CD14-positive monocyte (primary cell): ENCODE results near the gene IRS1. TPM values are rescaled to one million over a fixed set of nuclear protein-coding genes. Genes with fewer than 3 reads are reported as not detected.

Experiments used
- DNase-seq, 3 donors: peaks; one replicate each; pipeline ENCODE4 v3.0.0-alpha.2; 2011 to 2022
- H2AFZ ChIP-seq: 2 replicates; pipeline ENCODE4 v1.6.0; 2012; ENCODE audit warnings: mild to moderate bottlenecking, low read depth, low read length, inconsistent platforms; ENCODE audit not compliant: insufficient read depth, poor library complexity, severe bottlenecking
- H3K27ac ChIP-seq, 2 donors: 1 replicate in 1 of 2; 2 replicates in 1 of 2; pipeline ENCODE4 v1.5.1; 2012 to 2013; ENCODE audit warnings: low read length in 2 of 2, control low read depth in 1 of 2, inconsistent platforms in 1 of 2, low read depth in 1 of 2, mild to moderate bottlenecking in 1 of 2
- H3K27me3 ChIP-seq, 2 donors: one replicate each; pipeline versions ENCODE4 v1.6.0 to v1.6.1; 2011 to 2013; ENCODE audit warnings: low read length in 2 of 2; ENCODE audit not compliant: control insufficient read depth in 2 of 2, insufficient read depth in 2 of 2
- H3K36me3 ChIP-seq, 2 donors: replicated peaks in 1 of 2; 1 replicate in 1 of 2; 2 replicates in 1 of 2; pipeline versions ENCODE4 v1.5.1 to v1.6.1; 2012 to 2013; ENCODE audit warnings: low read length in 2 of 2, control low read depth in 1 of 2, inconsistent platforms in 1 of 2, mild to moderate bottlenecking in 1 of 2; ENCODE audit not compliant: insufficient read depth in 2 of 2, control insufficient read depth in 1 of 2
- H3K4me1 ChIP-seq, 2 donors: 1 replicate in 1 of 2; 2 replicates in 1 of 2; pipeline versions ENCODE4 v1.5.1 to v1.6.1; 2012 to 2013; ENCODE audit warnings: low read length in 2 of 2, control low read depth in 1 of 2, inconsistent platforms in 1 of 2, mild to moderate bottlenecking in 1 of 2, moderate library complexity in 1 of 2; ENCODE audit not compliant: insufficient read depth in 2 of 2, control insufficient read depth in 1 of 2
- H3K4me2 ChIP-seq: replicated peaks from 2 replicates; pipeline ENCODE3; 2012; ENCODE audit warnings: low read length, moderate library complexity, mild to moderate bottlenecking; ENCODE audit not compliant: poor library complexity, severe bottlenecking; ENCODE audit errors: extremely low read depth
- H3K4me3 ChIP-seq, 3 experiments: fragments of 200-600 bp in 1 of 3; sonication (generic) in 1 of 3; replicated peaks in 1 of 3; 1 replicate in 2 of 3; 2 replicates in 1 of 3; pipeline ENCODE4 v1.5.1; 2011 to 2013; ENCODE audit warnings: low read length in 3 of 3, mild to moderate bottlenecking in 3 of 3, control low read depth in 2 of 3, low read depth in 2 of 3, inconsistent platforms in 1 of 3, moderate library complexity in 1 of 3
- H3K79me2 ChIP-seq: 2 replicates; pipeline ENCODE4 v1.6.0; 2012; ENCODE audit warnings: mild to moderate bottlenecking, control low read depth, inconsistent platforms, low read length, moderate library complexity; ENCODE audit not compliant: insufficient read depth
- H3K9ac ChIP-seq: 2 replicates; pipeline ENCODE4 v1.6.0; 2017; ENCODE audit warnings: low read length, mild to moderate bottlenecking; ENCODE audit not compliant: insufficient read depth, poor library complexity, severe bottlenecking
- H3K9me3 ChIP-seq, 2 donors: replicated peaks in 1 of 2; 1 replicate in 1 of 2; 2 replicates in 1 of 2; pipeline versions ENCODE4 v1.5.1 to v1.6.1; 2012 to 2013; ENCODE audit warnings: low read length in 2 of 2, control low read depth in 1 of 2; ENCODE audit not compliant: control insufficient read depth in 1 of 2, insufficient read depth in 1 of 2
- H4K20me1 ChIP-seq: 2 replicates; pipeline ENCODE4 v1.6.0; 2012; ENCODE audit warnings: mild to moderate bottlenecking, low read length, control low read depth, moderate library complexity; ENCODE audit not compliant: insufficient read depth
- H3K27ac Mint-ChIP-seq, 7 donors: one replicate each; pipeline ENCODE4 v1.8.0; 2020; ENCODE audit warnings: mild to moderate bottlenecking in 7 of 7, mixed read lengths in 7 of 7, moderate library complexity in 6 of 7, inconsistent platforms in 2 of 7
- H3K27me3 Mint-ChIP-seq, 3 donors: one replicate each; pipeline ENCODE4 v1.8.0; 2021 to 2022; ENCODE audit warnings: low read depth in 3 of 3, mild to moderate bottlenecking in 3 of 3, mixed read lengths in 3 of 3, moderate library complexity in 3 of 3, inconsistent platforms in 1 of 3
- H3K36me3 Mint-ChIP-seq, 2 donors: one replicate each; pipeline ENCODE4 v1.8.0; 2020; ENCODE audit warnings: mixed read lengths in 2 of 2, inconsistent platforms in 1 of 2, mild to moderate bottlenecking in 1 of 2
- H3K4me1 Mint-ChIP-seq: one replicate; pipeline ENCODE4 v1.8.0; 2020; ENCODE audit warnings: mild to moderate bottlenecking, mixed read lengths
- H3K4me3 Mint-ChIP-seq, 2 donors: one replicate each; pipeline ENCODE4 v1.8.0; 2020; ENCODE audit warnings: mild to moderate bottlenecking in 2 of 2, mixed read lengths in 2 of 2, moderate library complexity in 1 of 2
- H3K9me3 Mint-ChIP-seq, 7 donors: one replicate each; pipeline ENCODE4 v1.8.0; 2020 to 2022; ENCODE audit warnings: mixed read lengths in 7 of 7, mild to moderate bottlenecking in 6 of 7, moderate library complexity in 6 of 7, inconsistent platforms in 2 of 7
- WGBS: methylation state at CpG from one replicate; pipeline ENCODE4 v1.1.5; 2013; ENCODE audit warnings: missing lambda C conversion rate; ENCODE audit not compliant: insufficient coverage; 5-methylcytosine and 5-hydroxymethylcytosine counted together
- intact Hi-C, 2 donors: fragments of 100-400 bp; cut with micrococcal nuclease; formaldehyde crosslinking; loops; one replicate each; pipeline versions ENCODE4 v1.15.0 to v1.15.1; 2023
- polyA minus RNA-seq: library from RNA; depleted of rRNA, polyadenylated mRNA; stranded (reverse); fragments of >200 nt; gene quantifications from 2 replicates; pipeline ENCODE4 v1.2.3, GENCODE V29; 2012
- polyA plus RNA-seq, 3 donors: library from polyadenylated mRNA; depleted of rRNA in 1 of 3; unstranded in 2 of 3; stranded (reverse) in 1 of 3; fragments of 300-500 nt in 2 of 3; fragments of >200 nt in 1 of 3; fragmentation: Illumina TruSeq in 2 of 3; gene quantifications; 1 replicate in 2 of 3; 2 replicates in 1 of 3; pipeline ENCODE4 v1.2.3, GENCODE V29; 2012 to 2021
- total RNA-seq, 12 experiments: library from RNA in 1 of 12; stranded (reverse) in 1 of 12; fragments of 120-200 nt in 1 of 12; gene quantifications; one replicate each; pipeline ENCODE4 v1.2.4 and lab custom pipeline; 2013 to 2026; ENCODE audit warnings: mixed read lengths in 6 of 12, inconsistent platforms in 1 of 12
- TF ChIP-seq, protein P1 (sequence below): fragments of 200-600 bp; IDR thresholded peaks from one replicate; pipeline ENCODE4 v1.8.0; 2022; ENCODE audit warnings: antibody characterized with exemption, mild to moderate bottlenecking

The IRS1 gene, protein sequence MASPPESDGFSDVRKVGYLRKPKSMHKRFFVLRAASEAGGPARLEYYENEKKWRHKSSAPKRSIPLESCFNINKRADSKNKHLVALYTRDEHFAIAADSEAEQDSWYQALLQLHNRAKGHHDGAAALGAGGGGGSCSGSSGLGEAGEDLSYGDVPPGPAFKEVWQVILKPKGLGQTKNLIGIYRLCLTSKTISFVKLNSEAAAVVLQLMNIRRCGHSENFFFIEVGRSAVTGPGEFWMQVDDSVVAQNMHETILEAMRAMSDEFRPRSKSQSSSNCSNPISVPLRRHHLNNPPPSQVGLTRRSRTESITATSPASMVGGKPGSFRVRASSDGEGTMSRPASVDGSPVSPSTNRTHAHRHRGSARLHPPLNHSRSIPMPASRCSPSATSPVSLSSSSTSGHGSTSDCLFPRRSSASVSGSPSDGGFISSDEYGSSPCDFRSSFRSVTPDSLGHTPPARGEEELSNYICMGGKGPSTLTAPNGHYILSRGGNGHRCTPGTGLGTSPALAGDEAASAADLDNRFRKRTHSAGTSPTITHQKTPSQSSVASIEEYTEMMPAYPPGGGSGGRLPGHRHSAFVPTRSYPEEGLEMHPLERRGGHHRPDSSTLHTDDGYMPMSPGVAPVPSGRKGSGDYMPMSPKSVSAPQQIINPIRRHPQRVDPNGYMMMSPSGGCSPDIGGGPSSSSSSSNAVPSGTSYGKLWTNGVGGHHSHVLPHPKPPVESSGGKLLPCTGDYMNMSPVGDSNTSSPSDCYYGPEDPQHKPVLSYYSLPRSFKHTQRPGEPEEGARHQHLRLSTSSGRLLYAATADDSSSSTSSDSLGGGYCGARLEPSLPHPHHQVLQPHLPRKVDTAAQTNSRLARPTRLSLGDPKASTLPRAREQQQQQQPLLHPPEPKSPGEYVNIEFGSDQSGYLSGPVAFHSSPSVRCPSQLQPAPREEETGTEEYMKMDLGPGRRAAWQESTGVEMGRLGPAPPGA (N-terminal part only)
- total RNA-seq (2013), result 1.1 TPM
- polyA plus RNA-seq (under 1 TPM in 2 of 3 donors, not detected in 1; 0.10 to 0.19 TPM), polyA minus RNA-seq (0.55 and 1.3 TPM in 2 replicates), total RNA-seq (lab: John Stamatoyannopoulos, UW) (0.93 to 4.8 (median 1.7) reads per million in 11 experiments)

DNA sequence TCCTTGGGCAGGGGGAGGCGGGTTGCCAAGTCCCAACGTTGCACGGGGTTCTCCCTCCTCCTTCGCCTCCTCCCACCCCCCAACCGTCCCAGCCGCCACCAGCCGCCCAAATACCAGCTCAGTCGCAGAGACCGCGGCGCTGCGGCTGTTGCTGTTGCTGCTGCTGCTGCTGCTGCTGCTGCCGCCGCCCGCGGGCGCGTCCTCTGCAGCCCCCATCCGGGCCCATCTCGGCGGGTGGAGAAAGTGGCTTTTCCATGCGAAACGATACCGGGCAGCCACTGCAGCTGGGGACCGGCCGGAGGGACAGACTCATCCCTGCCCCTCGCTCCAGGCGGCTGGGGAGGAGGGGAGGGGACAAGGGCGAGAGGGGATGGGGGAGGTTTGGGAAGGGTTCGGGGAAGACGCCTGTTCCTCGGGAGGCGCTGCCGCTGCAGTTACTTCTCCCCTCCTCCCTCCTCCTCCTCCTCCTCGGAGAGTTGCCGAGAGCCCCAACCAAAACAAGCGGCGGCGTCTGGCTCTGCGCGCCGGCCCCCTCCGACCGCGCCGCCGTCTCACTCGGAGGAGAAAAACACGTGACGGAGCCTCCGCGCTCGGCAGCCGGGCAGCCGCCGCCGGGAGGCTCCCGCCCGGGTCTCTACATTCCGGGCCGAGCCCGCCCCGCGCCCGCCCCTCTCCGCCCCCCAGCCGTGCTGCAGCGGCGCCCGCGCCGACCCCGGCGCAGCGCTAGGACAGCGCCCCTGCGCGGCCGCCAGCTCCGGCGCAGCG lies at the start of gene IRS1:
IRS1 (minus strand) TSS at position 610 of the 765 bp plus-strand sequence. CDS start 1,082 bp downstream, outside the sequence.
- Mint-ChIP-seq H3K9me3 (peaks cover 10 to 36% (median 25%) of the 10 kb centered on the region in 7 donors), H3K4me3 (peak within 1 kb of the TSS; percentile 80 to 92), H3K27me3 (peaks cover 56 to 77% (median 67%) of the 10 kb centered on the region in 3 donors), H3K27ac (peak within 1 kb of the TSS in 1 of 7 donors; percentile 61), H3K4me1 (peaks cover 29% of the 10 kb centered on the region), H3K36me3 (peaks cover 13% of the 10 kb centered on the region in 2 donors)
- Histone ChIP-seq H3K27me3 (peaks cover 21 to 59% of the 10 kb centered on the region in 2 donors), H3K9me3 (peaks cover 17 to 19% of the 10 kb centered on the region in 2 donors), H3K27ac (no peak within 1 kb of the TSS), H3K36me3 (no peaks in the 10 kb centered on the region), H2AFZ (peak within 1 kb of the TSS; percentile 94), H3K4me3 (peak within 1 kb of the TSS; percentile 49 to 87 (median 49)), H3K4me1 (peaks cover 31 to 44% of the 10 kb centered on the region in 2 donors), H3K79me2 (no peaks in the 10 kb centered on the region), H3K4me2 (peak within 1 kb of the TSS; percentile 92), H3K9ac (peak within 1 kb of the TSS; percentile 43), H4K20me1 (no peaks in the 10 kb centered on the region)
- DNase-seq, result peak in 2 of 3 donors; percentile 16 to 18
- TF ChIP-seq, protein P1, sequence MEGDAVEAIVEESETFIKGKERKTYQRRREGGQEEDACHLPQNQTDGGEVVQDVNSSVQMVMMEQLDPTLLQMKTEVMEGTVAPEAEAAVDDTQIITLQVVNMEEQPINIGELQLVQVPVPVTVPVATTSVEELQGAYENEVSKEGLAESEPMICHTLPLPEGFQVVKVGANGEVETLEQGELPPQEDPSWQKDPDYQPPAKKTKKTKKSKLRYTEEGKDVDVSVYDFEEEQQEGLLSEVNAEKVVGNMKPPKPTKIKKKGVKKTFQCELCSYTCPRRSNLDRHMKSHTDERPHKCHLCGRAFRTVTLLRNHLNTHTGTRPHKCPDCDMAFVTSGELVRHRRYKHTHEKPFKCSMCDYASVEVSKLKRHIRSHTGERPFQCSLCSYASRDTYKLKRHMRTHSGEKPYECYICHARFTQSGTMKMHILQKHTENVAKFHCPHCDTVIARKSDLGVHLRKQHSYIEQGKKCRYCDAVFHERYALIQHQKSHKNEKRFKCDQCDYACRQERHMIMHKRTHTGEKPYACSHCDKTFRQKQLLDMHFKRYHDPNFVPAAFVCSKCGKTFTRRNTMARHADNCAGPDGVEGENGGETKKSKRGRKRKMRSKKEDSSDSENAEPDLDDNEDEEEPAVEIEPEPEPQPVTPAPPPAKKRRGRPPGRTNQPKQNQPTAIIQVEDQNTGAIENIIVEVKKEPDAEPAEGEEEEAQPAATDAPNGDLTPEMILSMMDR, result no peak
- under 1% methylated on average over 56 of the region's 82 CpGs for WGBS
- intact Hi-C loops, result no loop called here
